Measurements from ENCODE around the gene GLP1R.

The GLP1R gene

DNA sequence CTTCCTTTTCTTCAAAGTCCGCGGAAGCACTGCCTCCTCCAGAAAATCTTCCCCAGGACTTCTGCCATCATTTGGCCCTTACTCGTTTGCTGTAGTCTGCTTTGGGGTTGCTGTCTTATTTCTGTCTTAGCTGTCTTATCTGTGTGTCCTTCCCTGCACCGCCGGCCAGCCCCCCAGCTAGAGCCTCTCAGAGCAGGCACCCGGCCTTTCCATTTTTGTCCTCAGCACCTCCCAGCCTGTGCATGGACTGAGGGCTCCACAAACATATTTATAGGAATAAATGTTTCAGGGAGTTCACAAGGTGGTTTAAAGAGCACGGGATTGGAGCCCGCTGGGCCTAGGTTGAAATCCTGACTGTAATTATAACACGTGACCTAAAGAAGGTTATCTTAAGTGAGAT, 8.1 kb downstream of the GLP1R start:
- Histone ChIP-seq H3K79me2 (ENCODE audit: control insufficient read depth, low read length) (no peaks in the 10 kb centered on the region), H3K9me2 (replicated peaks; ENCODE audit: control insufficient read depth, low read length) (no peaks in the 10 kb centered on the region), H3K4me3 (ENCODE audit: low read length) (no peak overlapping the region), H4K20me1 (ENCODE audit: control insufficient read depth, insufficient read depth, low read depth, low read length) (no peaks in the 10 kb centered on the region), H3K4me2 (ENCODE audit: low read length) (no peak overlapping the region), H3K4me1 (ENCODE audit: control insufficient read depth, low read length) (no peaks in the 10 kb centered on the region), H3K36me3 (ENCODE audit: control insufficient read depth, low read length) (no peaks in the 10 kb centered on the region), H3F3A (ENCODE audit: control insufficient read depth, insufficient read depth) (no peaks in the 10 kb centered on the region), H3K27ac (ENCODE audit: low read depth, low read length) (no peak overlapping the region), H3K27me3 (ENCODE audit: control insufficient read depth, low read length) (0 out of 2 replicates have a peak, but pooled peaks cover 3% of the 10 kb centered on the region), H3K9me3 (ENCODE audit: control insufficient read depth, insufficient read depth, low read length) (no peaks in the 10 kb centered on the region)
- TF ChIP-seq CTCF (IDR thresholded peaks at IDR 0.05; ENCODE audit: low read depth, low read length, poor library complexity, severe bottlenecking): no peak
- TF ChIP-seq EZH2phosphoT487 (IDR thresholded peaks at IDR 0.05; ENCODE audit: borderline replicate concordance, low read length): no peak

- H3K4me2 ChIP-seq (ENCODE audit: low read length): no peak overlapping the region
- H3K27ac ChIP-seq (ENCODE audit: low read depth, low read length): no peak overlapping the region
- H3K27me3 ChIP-seq (ENCODE audit: control insufficient read depth, low read length): no peaks in the 10 kb centered on the region
- TF ChIP-seq CTCF (IDR thresholded peaks at IDR 0.05; ENCODE audit: low read depth, low read length, poor library complexity, severe bottlenecking): no peak
- TF ChIP-seq EZH2phosphoT487 (IDR thresholded peaks at IDR 0.05; ENCODE audit: borderline replicate concordance, low read length): no peak
- no peaks in the 10 kb centered on the region for H3K79me2 ChIP-seq (ENCODE audit: control insufficient read depth, low read length)
- H3K4me3 ChIP-seq (ENCODE audit: low read length): no peak overlapping the region
- no peaks in the 10 kb centered on the region for H3K4me1 ChIP-seq (ENCODE audit: control insufficient read depth, low read length)
- no peaks in the 10 kb centered on the region for H3K9me3 ChIP-seq (ENCODE audit: control insufficient read depth, insufficient read depth, low read length)
- no peaks in the 10 kb centered on the region for H3K9me2 ChIP-seq (replicated peaks; ENCODE audit: control insufficient read depth, low read length)
- no peaks in the 10 kb centered on the region for H3F3A ChIP-seq (ENCODE audit: control insufficient read depth, insufficient read depth)
- H4K20me1 ChIP-seq (ENCODE audit: control insufficient read depth, insufficient read depth, low read depth, low read length): no peaks in the 10 kb centered on the region
- H3K36me3 ChIP-seq (ENCODE audit: control insufficient read depth, low read length): no peaks in the 10 kb centered on the region
Measured at GRCh38 chr6:39057251-39058155, 8.9 kb downstream of the GLP1R start.

DNA sequence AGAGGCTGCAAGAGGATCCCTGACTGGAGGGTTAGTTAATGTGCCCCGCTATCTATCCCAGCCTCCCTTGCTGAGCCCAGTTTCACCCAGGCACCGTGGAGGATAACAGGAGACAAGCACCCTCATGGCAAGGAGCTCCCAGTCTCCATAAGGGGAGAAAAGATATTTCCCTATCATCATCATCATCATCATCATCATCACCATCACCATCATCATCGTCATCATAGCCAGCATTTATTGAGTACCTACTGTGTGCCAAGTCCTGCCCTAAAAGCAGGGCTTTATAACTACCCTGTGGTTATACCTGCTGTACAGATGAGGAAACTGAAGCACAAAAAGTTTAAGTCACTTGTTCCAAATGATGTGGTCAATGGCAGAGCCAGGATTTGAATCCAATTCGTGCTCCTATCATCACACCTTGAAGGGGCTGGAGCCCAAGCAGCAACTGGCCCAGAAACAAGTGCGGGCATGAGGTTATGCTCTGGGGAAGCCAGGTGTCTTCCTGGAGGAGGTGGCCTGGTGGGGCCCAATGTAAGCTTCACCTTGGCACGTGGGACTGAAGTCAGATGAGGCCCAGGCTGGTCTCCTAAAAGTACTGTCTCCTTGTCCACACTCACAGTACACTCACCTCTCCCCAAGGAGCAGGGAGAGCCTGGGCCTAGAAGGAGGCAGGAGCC, 10.0 kb downstream of the GLP1R start:
- no peaks in the 10 kb centered on the region for H3K9me3 ChIP-seq (ENCODE audit: control insufficient read depth, insufficient read depth, low read length)
- H4K20me1 ChIP-seq (ENCODE audit: control insufficient read depth, insufficient read depth, low read depth, low read length): no peaks in the 10 kb centered on the region
- no peak overlapping the region for H3K27ac ChIP-seq (ENCODE audit: low read depth, low read length)
- H3K9me2 ChIP-seq (replicated peaks; ENCODE audit: control insufficient read depth, low read length): no peaks in the 10 kb centered on the region
- no peaks in the 10 kb centered on the region for H3K36me3 ChIP-seq (ENCODE audit: control insufficient read depth, low read length)
- H3K27me3 ChIP-seq (ENCODE audit: control insufficient read depth, low read length): no peaks in the 10 kb centered on the region
- H3F3A ChIP-seq (ENCODE audit: control insufficient read depth, insufficient read depth): no peaks in the 10 kb centered on the region
- no peaks in the 10 kb centered on the region for H3K4me1 ChIP-seq (ENCODE audit: control insufficient read depth, low read length)
- H3K4me2 ChIP-seq (ENCODE audit: low read length): no peak overlapping the region
- no peak overlapping the region for H3K4me3 ChIP-seq (ENCODE audit: low read length)
- TF ChIP-seq EZH2phosphoT487 (IDR thresholded peaks at IDR 0.05; ENCODE audit: borderline replicate concordance, low read length) (no peak), CTCF (IDR thresholded peaks at IDR 0.05; ENCODE audit: low read depth, low read length, poor library complexity, severe bottlenecking) (no peak)
- no peaks in the 10 kb centered on the region for H3K79me2 ChIP-seq (ENCODE audit: control insufficient read depth, low read length)
